WI38 (cell line): ENCODE results near the gene SPTLC1.
"Not testable (repeated sequence)": the region's sequence is repeated elsewhere in the genome, so short reads cannot be mapped to it uniquely, and the experiment has no call there.

Experiments used
- H3K4me3 ChIP-seq: 2 replicates; pipeline ENCODE4 v1.5.1; 2011; ENCODE audit warnings: low read depth, mild to moderate bottlenecking, control low read depth, low read length
- CTCF ChIP-seq: IDR thresholded peaks from 2 replicates; pipeline ENCODE4 v1.5.1; 2012; ENCODE audit warnings: low read depth, mild to moderate bottlenecking, control low read depth, low read length

SPTLC1 gene

DNA sequence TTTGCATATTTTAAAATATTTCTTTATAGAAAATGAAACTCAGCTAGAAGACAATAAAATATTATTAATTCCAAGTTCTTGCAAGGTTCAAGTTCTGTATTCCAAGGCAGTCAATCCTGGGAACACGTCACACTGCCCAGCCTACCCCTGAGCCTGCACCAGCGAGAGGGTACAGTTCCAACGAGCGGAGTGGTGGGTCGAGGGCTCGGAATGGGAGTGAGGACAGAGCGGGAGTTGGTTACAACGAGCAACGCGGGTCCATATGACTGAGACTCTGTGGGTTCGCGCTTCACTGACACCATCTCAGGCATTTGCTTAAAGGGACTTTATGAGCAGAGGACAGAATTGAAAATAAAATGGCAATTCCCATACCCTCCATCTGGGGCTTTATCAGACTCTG lies 40.0 kb upstream of the SPTLC1 start:
- no peak overlapping the region for H3K4me3 ChIP-seq
- TF ChIP-seq CTCF = no peak

- H3K4me3 ChIP-seq = not testable (repeated sequence)
Measured at GRCh38 chr9:92153466-92154415, 38.5 kb upstream of the SPTLC1 start.

DNA sequence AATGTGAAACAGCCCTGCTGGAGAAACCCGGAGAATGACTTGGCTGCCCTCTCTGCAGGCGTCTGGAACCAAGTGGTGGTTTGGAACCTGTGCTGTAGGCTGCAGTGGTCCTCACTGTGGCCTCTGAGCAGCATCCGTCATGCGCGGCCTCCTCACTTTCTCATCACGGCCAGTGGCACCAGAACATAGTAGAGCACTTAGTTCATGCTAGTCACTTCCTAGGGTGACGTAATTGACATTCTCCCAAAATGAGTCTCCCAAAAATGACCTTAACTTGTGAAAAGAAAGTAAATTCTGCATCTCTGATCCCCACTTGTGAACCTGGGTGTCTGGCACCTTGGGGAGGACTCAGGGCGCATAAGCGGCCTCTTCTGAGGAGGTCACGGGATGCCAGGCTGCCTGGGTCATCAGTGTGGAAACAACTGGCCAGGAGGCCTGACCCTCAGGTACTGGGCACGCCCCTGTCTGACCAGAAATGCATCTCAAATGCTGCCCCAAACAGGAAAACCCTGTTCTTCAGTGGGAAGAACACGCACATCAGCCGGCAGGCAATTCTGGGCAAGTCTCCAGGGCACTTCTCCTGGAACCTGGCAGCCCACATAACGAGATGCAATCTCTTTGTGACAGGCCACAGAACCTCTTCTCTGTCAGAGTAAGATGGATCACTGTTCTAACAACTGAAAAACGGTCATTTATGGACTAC lies 36.6 kb upstream of the SPTLC1 start:
- TF ChIP-seq CTCF = no peak
- no peak overlapping the region; the same call in 1 of the 2 replicates for H3K4me3 ChIP-seq

- not testable (repeated sequence) for H3K4me3 ChIP-seq
Measured at GRCh38 chr9:92150501-92151470, 35.6 kb upstream of the SPTLC1 start.

- TF ChIP-seq CTCF = no peak
- no peak overlapping the region for H3K4me3 ChIP-seq
Measured at GRCh38 chr9:92147852-92148180, 32.6 kb upstream of the SPTLC1 start.

DNA sequence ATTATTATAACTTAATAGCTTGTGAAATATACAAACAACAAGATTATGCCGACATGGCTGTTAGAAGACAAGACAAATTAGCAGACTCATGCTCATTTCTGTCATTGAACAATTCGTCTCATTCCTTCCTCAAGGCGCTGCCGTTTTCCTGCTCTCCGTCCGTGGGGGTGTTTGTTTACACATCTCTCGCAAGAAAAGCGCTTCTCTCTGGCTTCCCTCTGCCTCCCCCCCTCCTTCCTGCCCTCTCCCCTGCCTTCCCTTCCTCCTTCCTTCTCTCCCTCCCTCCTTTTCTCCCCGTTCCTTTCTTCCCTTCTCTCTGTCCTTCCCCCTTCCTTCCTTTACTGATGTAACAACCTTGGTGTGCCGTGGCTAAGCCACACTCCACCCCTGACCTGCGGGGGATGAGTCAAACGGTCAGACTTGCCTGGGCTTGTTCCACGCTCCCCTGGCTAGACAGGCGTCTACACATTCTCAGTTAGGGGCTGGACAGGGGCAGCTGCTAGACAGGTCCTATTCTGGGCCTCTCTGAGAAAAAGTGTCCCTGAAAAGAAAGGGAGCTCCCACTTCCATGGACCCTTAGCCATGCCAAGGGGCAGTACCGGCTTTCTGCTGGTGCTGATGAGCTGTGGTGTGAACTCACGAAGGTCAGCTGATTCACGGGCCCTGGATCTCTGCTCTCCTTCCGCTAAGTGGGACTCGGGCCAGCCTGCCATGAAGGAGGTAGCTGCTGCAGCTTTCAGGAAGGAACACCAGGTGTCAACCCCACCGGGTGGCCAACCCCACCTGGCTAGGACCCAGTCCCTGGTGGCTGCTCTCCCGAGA lies 32.0 kb upstream of the SPTLC1 start:
- no peak for TF ChIP-seq CTCF
- no peak overlapping the region for H3K4me3 ChIP-seq

DNA sequence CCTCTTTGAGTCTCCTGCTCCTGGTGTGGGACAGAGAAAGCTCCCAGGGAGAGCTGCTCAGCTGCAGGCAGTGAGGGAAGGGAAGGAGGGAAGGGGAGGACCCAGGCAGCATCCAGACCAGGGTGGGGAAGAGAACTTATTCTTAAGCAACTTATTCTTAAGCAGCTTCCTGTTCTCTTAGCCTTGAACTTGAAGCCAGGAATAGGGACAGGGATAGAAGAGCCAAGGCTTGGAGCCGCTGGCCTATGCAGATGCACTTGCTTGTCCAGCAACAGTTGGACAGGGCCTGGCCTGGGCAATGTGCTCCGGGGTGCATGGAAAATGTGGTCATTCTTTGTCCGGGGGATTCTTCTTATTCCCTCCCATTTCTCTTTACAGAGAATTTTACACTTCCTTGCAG lies 31.4 kb upstream of the SPTLC1 start:
- TF ChIP-seq CTCF = no peak
- H3K4me3 ChIP-seq = peak overlapping the region; percentile 12; the same call in 1 of the 2 replicates

- not testable (repeated sequence) for H3K4me3 ChIP-seq
Measured at GRCh38 chr9:92145784-92146183, 30.6 kb upstream of the SPTLC1 start.
